Kidney (tissue), 14 donors: Measurements from ENCODE around the gene ZFPM1. TPM values are rescaled to one million over a fixed set of nuclear protein-coding genes. Genes with fewer than 3 reads are reported as not detected.

ENCODE experiments used
- DNase-seq, 5 donors: peaks; one replicate each; pipeline ENCODE4 v3.0.0-alpha.2; 2013 to 2020
- FAIRE-seq: peaks from 2 replicates; lab custom pipeline; 2012; peaks lifted over from hg19 to GRCh38; lab: Jason Lieb, UNC
- H3K27ac ChIP-seq, 2 donors: one replicate each; pipeline ENCODE4 v1.7.0; 2013; ENCODE audit warnings: low read depth in 2 of 2, low read length in 2 of 2, inconsistent platforms in 1 of 2
- H3K27me3 ChIP-seq: one replicate; pipeline ENCODE4 v1.7.1; 2013; ENCODE audit warnings: low read length, inconsistent platforms; ENCODE audit not compliant: control insufficient read depth, insufficient read depth
- H3K36me3 ChIP-seq, 3 donors: one replicate each; pipeline versions ENCODE4 v1.7.0 to v1.7.1; 2013; ENCODE audit warnings: low read length in 3 of 3, control low read depth in 1 of 3, inconsistent platforms in 1 of 3; ENCODE audit not compliant: insufficient read depth in 3 of 3, control insufficient read depth in 2 of 3
- H3K4me1 ChIP-seq, 3 donors: one replicate each; pipeline versions ENCODE4 v1.7.0 to v1.7.1; 2013; ENCODE audit warnings: low read length in 3 of 3, inconsistent platforms in 1 of 3, low read depth in 1 of 3; ENCODE audit not compliant: control insufficient read depth in 2 of 3, insufficient read depth in 2 of 3
- H3K4me3 ChIP-seq, 3 donors: one replicate each; pipeline versions ENCODE4 v1.7.0 to v1.8.1; 2013; ENCODE audit warnings: low read length in 3 of 3, control low read depth in 1 of 3, inconsistent platforms in 1 of 3
- H3K9ac ChIP-seq, 3 donors: one replicate each; pipeline versions ENCODE4 v1.7.0 to v1.7.1; 2013; ENCODE audit warnings: low read length in 3 of 3, control low read depth in 1 of 3, inconsistent platforms in 1 of 3
- H3K9me3 ChIP-seq, 3 donors: one replicate each; pipeline versions ENCODE4 v1.7.0 to v1.7.1; 2013; ENCODE audit warnings: low read length in 3 of 3, control low read depth in 1 of 3, inconsistent platforms in 1 of 3; ENCODE audit not compliant: control insufficient read depth in 2 of 3, insufficient read depth in 1 of 3
- CTCF ChIP-seq: IDR thresholded peaks from 3 replicates; pipeline ENCODE4 v1.5.1; 2012; ENCODE audit warnings: mild to moderate bottlenecking, moderate library complexity, borderline replicate concordance; ENCODE audit not compliant: insufficient read depth; ENCODE audit errors: extremely low read depth
- intact Hi-C: fragments of 100-400 bp; cut with DNase I; formaldehyde crosslinking; loops from one replicate; pipeline ENCODE4 v1.11.1; 2022
- polyA plus RNA-seq: library from polyadenylated mRNA; stranded (reverse); fragments of 350-450 nt; fragmentation: Illumina TruSeq; extraction: RNeasy Lipid Tissue Mini Kit (QIAGEN cat#74804); gene quantifications from one replicate; pipeline ENCODE4 v1.2.3, GENCODE V29; 2014; ENCODE audit warnings: low read depth, low replicate concordance; ENCODE audit not compliant: insufficient read depth
- total RNA-seq: library from RNA; stranded (reverse); fragmentation: NEBNext Ultra II Directional; extraction: Animal tissue kit (Norgen Biotek cat#: 25700); gene quantifications from one replicate; pipeline ENCODE4 v1.2.1, GENCODE V29; 2021
- donor health status: control.
- donor health status: control.
- donor health status: control.
- donor health status: control.
- donor health status: control.
- donor health status: DM: yes; HTN: yes; CAD: no.
- donor health status: Normal renal cell carcinoma (clear cell type).

Gene ZFPM1
- total and polyA plus RNA-seq, 2 donors from 2014 or later, result 1.9 to 9.2 TPM

GRCh38 chr16:88486398-88487123 is 33.5 kb downstream of the ZFPM1 start:
- intact Hi-C loops, result no loop called here
- Histone ChIP-seq H3K36me3 (no peaks in the 10 kb centered on the region), H3K27ac (no peak overlapping the region), H3K9ac (no peak overlapping the region), H3K9me3 (no peaks in the 10 kb centered on the region), H3K4me3 (no peak overlapping the region), H3K27me3 (no peaks in the 10 kb centered on the region), H3K4me1 (no peaks in the 10 kb centered on the region)
- FAIRE-seq, result no peak
- no peak for DNase-seq
- no peak for TF ChIP-seq CTCF

DNA sequence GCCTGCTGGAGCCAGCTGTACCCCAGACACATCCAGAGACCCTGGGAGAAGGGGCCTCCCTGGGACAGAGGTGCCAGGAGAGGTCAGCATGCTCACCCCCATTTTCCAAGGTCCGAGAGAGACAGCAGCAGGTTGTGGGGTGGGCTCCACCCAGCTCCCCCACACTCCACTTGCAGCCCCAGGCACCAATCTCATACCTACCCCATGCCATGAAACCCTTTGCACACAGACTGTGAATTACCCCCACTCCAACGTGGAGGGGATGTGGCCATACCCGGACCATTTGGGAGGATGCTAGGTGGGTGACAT is 34.0 kb downstream of the ZFPM1 start:
- no peaks in the 10 kb centered on the region for H3K4me1 ChIP-seq
- TF ChIP-seq CTCF, result no peak
- no peak overlapping the region for H3K27ac ChIP-seq
- no peak for FAIRE-seq
- no peak overlapping the region for H3K4me3 ChIP-seq
- no peak overlapping the region for H3K9ac ChIP-seq
- H3K9me3 ChIP-seq, result no peaks in the 10 kb centered on the region
- no peaks in the 10 kb centered on the region for H3K36me3 ChIP-seq
- DNase-seq, result no peak
- no peaks in the 10 kb centered on the region for H3K27me3 ChIP-seq
- intact Hi-C loops, result no loop called here

- H3K4me3 ChIP-seq, result no peak overlapping the region
- H3K9ac ChIP-seq, result no peak overlapping the region
- H3K27me3 ChIP-seq, result no peaks in the 10 kb centered on the region
- H3K36me3 ChIP-seq, result no peaks in the 10 kb centered on the region
- DNase-seq (no peak), FAIRE-seq (no peak)
- H3K27ac ChIP-seq, result no peak overlapping the region
- H3K9me3 ChIP-seq, result no peaks in the 10 kb centered on the region
- no peaks in the 10 kb centered on the region for H3K4me1 ChIP-seq
- TF ChIP-seq CTCF, result no peak
- intact Hi-C loops, result no loop called here
Measured at GRCh38 chr16:88487920-88488851, 35.1 kb downstream of the ZFPM1 start.
